NT2/D1 (cell line): ENCODE data around the gene EAF2.

Experiments used
- SUZ12 ChIP-seq: IDR thresholded peaks from 2 replicates; pipeline ENCODE4 v1.6.1; 2011; ENCODE audit not compliant: insufficient read length, insufficient read depth; ENCODE audit errors: extremely low read depth
- YY1 ChIP-seq: IDR thresholded peaks from 2 replicates; pipeline ENCODE4 v1.6.1; 2011; ENCODE audit not compliant: insufficient read length, insufficient read depth
- ZNF274 ChIP-seq: IDR thresholded peaks from 2 replicates; pipeline ENCODE4 v1.6.1; 2011; ENCODE audit warnings: mild to moderate bottlenecking, low read depth, low read length

GRCh38 chr3:121793078-121793477, 41.9 kb upstream of the EAF2 start:
- TF ChIP-seq YY1 (no peak), ZNF274 (no peak), SUZ12 (no peak)
